Stomach (tissue), 4 donors: ENCODE measurements around the gene CYP2W1.

Experiments used
- CTCF ChIP-seq, 7 experiments: fragments of 450-650 bp in 4 of 7; fragments of 200-600 bp in 3 of 7; sonication (generic) in 3 of 7; IDR thresholded peaks; one replicate each; pipeline ENCODE4 v1.5.1; 2016 to 2019; ENCODE audit warnings: antibody characterized with exemption in 7 of 7, control low read depth in 2 of 7, mild to moderate bottlenecking in 1 of 7
- EP300 ChIP-seq: sonication (generic); formaldehyde crosslinking; IDR thresholded peaks from one replicate; pipeline ENCODE4 v1.6.1; 2017; ENCODE audit warnings: antibody characterized with exemption
- POLR2A ChIP-seq, 4 donors: fragments of 450-650 bp; IDR thresholded peaks; one replicate each; pipeline ENCODE4 v1.6.1; 2016; ENCODE audit warnings: antibody characterized with exemption in 4 of 4, control low read depth in 2 of 4, mild to moderate bottlenecking in 1 of 4, moderate library complexity in 1 of 4
- POLR2AphosphoS5 ChIP-seq, 3 donors: sonication (generic); formaldehyde crosslinking; IDR thresholded peaks; one replicate each; pipeline ENCODE4 v1.6.1; 2016; ENCODE audit warnings: antibody characterized with exemption in 3 of 3

DNA sequence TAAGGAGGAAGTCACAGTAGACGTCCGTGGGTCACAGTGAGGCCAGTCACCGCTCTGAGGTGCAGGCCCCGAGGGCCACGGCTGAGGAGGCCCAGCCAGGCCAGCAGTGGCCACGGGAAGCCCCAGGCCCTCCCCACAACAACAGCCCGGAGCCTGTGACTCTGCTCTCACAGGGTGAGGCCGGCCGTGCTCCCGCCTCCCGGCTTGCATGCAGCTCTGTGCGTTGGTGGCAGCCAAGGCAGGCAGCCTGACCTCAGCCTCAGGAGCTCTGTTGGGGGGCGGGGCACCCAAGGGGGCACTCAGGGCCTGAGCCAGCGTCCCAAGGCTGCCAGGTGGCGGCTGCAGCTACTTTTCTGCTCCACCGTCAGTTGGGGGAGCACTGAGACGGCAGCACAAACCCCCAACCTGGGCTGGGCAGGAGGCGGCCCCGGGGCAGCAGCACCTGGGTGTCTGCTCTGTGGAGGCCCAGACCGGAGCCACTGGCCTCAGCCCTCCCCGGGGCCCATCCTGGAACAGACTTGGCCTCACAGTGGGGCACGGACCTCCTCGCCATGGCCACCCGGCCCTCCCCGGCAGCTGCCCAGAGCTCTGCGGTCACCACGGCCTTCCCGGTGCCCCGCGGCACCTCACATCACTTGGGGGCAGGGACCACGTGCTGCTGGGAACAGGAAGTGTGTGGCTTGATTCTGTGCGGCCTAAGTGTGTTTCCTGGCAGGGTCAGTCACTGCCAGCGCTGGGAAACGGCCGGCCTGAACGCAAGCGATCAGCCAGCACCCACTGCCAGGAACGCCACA lies 13.3 kb downstream of the CYP2W1 start:
- TF ChIP-seq POLR2AphosphoS5 (IDR thresholded peaks at IDR 0.05) (no peak), CTCF (IDR thresholded peaks at IDR 0.05) (no peak), POLR2A (IDR thresholded peaks at IDR 0.05) (no peak), EP300 (no peak)
